ENCODE measurements around the gene TSACC. TPM values are rescaled to one million over a fixed set of nuclear protein-coding genes. Genes with fewer than 3 reads are reported as not detected.
A peak's percentile ranks its signal among the peaks of the same experiment; 100 is the strongest.

The TSACC gene
- total RNA-seq, 1 donor from 2014 or later = not detected

DNA sequence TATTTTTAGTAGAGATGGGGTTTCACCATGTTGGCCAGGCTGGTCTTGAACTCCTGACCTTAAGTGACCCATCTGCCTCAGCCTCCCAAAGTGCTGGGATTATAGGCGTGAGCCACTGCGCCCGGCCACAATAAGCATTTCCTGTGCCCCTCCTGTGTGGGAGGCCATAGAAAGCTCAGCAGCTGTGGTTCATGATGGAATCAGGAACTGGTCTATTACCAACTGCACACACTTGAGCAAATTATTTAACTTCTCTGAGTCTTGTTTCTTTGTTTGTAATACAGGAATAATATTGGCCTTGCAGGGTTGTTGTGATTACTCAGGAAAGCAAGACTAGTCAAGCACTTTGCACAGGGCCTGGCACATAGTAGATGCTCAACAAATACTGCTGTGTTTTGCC is 45.7 kb downstream of the TSACC start:
- Mint-ChIP-seq H3K27me3 (ENCODE audit: low read depth) (peaks cover 14% of the 10 kb centered on the region), H3K4me1 (ENCODE audit: low read depth) (peaks cover 9% of the 10 kb centered on the region), H3K27ac (ENCODE audit: unreplicated experiment) (no peak overlapping the region), H3K4me3 (ENCODE audit: unreplicated experiment) (no peak overlapping the region), H3K9me3 (ENCODE audit: low read depth) (no peaks in the 10 kb centered on the region), H3K36me3 (ENCODE audit: low read depth) (no peaks in the 10 kb centered on the region)
- no peak for TF ChIP-seq CTCF (IDR thresholded peaks at IDR 0.05)
- DNase-seq (ENCODE audit: low spot score) = no peak

DNA sequence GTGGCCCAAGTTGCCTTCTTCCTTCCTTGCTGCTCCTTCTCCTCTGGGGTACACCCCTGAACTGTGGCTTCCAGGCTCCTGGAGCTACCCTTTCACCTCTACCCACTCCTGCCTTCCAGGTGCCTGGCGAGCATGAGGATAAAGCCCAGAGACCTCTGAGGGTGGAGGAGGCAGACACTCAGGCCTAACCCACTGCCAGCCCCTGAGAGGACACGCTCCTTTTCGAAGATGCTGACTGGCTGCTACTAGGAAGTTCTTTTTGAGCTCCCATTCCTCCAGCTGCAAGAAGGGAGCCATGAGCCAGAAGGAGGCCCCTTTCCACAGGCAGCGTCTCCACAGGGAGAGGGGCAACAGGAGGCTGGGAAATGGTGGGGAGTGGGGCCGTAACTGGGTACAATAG is 46.3 kb downstream of the TSACC start:
- peak; percentile 48 for DNase-seq (ENCODE audit: low spot score)
- Mint-ChIP-seq H3K4me3 (ENCODE audit: unreplicated experiment) (no peak overlapping the region), H3K36me3 (ENCODE audit: low read depth) (no peaks in the 10 kb centered on the region), H3K4me1 (ENCODE audit: low read depth) (peaks cover 5% of the 10 kb centered on the region), H3K27me3 (ENCODE audit: low read depth) (peaks cover 14% of the 10 kb centered on the region), H3K9me3 (ENCODE audit: low read depth) (no peaks in the 10 kb centered on the region), H3K27ac (ENCODE audit: unreplicated experiment) (no peak overlapping the region)
- no peak for TF ChIP-seq CTCF (IDR thresholded peaks at IDR 0.05)

- no peak overlapping the region for H3K4me3 Mint-ChIP-seq (ENCODE audit: unreplicated experiment)
- TF ChIP-seq CTCF (IDR thresholded peaks at IDR 0.05) = peak; percentile 93
- no peak overlapping the region for H3K27ac Mint-ChIP-seq (ENCODE audit: unreplicated experiment)
- peak; percentile 50 for DNase-seq (ENCODE audit: low spot score)
- H3K4me1 Mint-ChIP-seq (ENCODE audit: low read depth) = peaks cover 3% of the 10 kb centered on the region
- H3K36me3 Mint-ChIP-seq (ENCODE audit: low read depth) = no peaks in the 10 kb centered on the region
- no peaks in the 10 kb centered on the region for H3K9me3 Mint-ChIP-seq (ENCODE audit: low read depth)
- peaks cover 22% of the 10 kb centered on the region for H3K27me3 Mint-ChIP-seq (ENCODE audit: low read depth)
These were observed 47.3 kb downstream of the TSACC start for GRCh38 chr1:156385534-156386031.

- H3K9me3 Mint-ChIP-seq (ENCODE audit: low read depth) = no peaks in the 10 kb centered on the region
- H3K36me3 Mint-ChIP-seq (ENCODE audit: low read depth) = no peaks in the 10 kb centered on the region
- H3K4me1 Mint-ChIP-seq (ENCODE audit: low read depth) = peaks cover 3% of the 10 kb centered on the region
- H3K27ac Mint-ChIP-seq (ENCODE audit: unreplicated experiment) = no peak overlapping the region
- peak; percentile 48 for DNase-seq (ENCODE audit: low spot score)
- no peak for TF ChIP-seq CTCF (IDR thresholded peaks at IDR 0.05)
- peaks cover 25% of the 10 kb centered on the region for H3K27me3 Mint-ChIP-seq (ENCODE audit: low read depth)
- H3K4me3 Mint-ChIP-seq (ENCODE audit: unreplicated experiment) = no peak overlapping the region
These were observed 48.0 kb downstream of the TSACC start for GRCh38 chr1:156386134-156386901.

DNA sequence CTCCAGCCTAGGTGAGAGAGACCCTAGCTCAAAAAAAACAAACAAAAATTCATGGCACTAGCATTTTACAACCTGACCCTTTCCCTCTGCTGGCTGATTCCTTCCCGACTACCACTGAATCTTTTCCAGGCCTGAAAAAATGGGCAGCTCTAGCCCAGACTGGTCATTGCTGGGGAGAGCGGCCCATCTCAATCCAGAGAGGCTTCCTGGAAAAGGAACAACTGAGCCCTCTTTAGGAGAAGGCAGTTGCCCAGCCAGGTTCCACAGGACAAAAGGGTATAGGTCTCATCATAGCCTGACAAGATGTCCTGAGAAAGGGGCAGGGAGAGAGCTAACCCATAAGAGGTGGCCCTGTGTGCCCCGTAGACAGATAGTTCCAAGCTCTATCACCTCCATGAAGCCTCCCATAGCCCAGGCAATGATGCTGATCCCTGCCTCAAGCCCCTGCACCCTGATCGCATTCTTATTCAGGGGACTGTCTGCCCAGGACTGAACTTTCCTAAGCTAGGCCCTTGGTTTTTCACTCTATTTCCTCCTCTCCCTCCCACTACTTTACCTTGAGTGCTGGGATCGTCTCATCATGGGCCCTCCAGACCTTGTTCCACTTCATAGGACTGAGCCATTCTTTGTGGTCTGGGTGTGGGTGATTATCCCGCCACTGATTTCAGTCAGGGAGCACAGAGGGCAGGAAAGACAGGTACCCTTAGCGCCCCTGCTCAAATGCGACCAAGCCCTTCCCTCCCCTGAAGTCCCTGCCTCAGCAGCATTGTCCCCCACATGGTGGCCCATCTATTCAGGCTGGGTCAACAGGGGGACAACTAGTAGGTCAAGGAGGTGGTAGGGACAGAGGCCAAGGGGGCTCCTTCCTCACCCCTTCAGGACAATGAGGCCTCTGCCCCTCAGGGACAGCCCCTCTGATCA is 48.9 kb downstream of the TSACC start:
- H3K27ac Mint-ChIP-seq (ENCODE audit: unreplicated experiment) = no peak overlapping the region
- H3K27me3 Mint-ChIP-seq (ENCODE audit: low read depth) = peaks cover 26% of the 10 kb centered on the region
- H3K4me3 Mint-ChIP-seq (ENCODE audit: unreplicated experiment) = no peak overlapping the region
- H3K9me3 Mint-ChIP-seq (ENCODE audit: low read depth) = no peaks in the 10 kb centered on the region
- H3K4me1 Mint-ChIP-seq (ENCODE audit: low read depth) = peaks cover 3% of the 10 kb centered on the region
- DNase-seq (ENCODE audit: low spot score) = peak; percentile 28
- no peaks in the 10 kb centered on the region for H3K36me3 Mint-ChIP-seq (ENCODE audit: low read depth)
- no peak for TF ChIP-seq CTCF (IDR thresholded peaks at IDR 0.05)
